Peyer's patch (tissue), 4 donors: ENCODE measurements around the gene JPH3. TPM values are rescaled to one million over a fixed set of nuclear protein-coding genes. Genes with fewer than 3 reads are reported as not detected.

Experiments
- DNase-seq, 3 donors: peaks; one replicate each; pipeline ENCODE4 v3.0.0-alpha.2; 2017 to 2019
- H3K27ac ChIP-seq, 4 donors: fragments of 200-600 bp; sonication (generic); one replicate each; pipeline ENCODE4 v1.5.1; 2016 to 2019
- H3K27me3 ChIP-seq, 2 donors: fragments of 200-600 bp; sonication (generic); one replicate each; pipeline ENCODE4 v1.5.1; 2019
- H3K36me3 ChIP-seq, 3 donors: fragments of 200-600 bp; sonication (generic); one replicate each; pipeline ENCODE4 v1.5.1; 2016 to 2019
- H3K4me1 ChIP-seq, 4 donors: fragments of 200-600 bp; sonication (generic); one replicate each; pipeline ENCODE4 v1.5.1; 2016 to 2019
- H3K4me3 ChIP-seq, 4 donors: fragments of 200-600 bp; sonication (generic); 1 replicate in 3 of 4; 2 replicates in 1 of 4; pipeline ENCODE4 v1.5.1; 2016 to 2019; ENCODE audit warnings: mild to moderate bottlenecking in 1 of 4
- H3K9me3 ChIP-seq, 4 donors: fragments of 200-600 bp; sonication (generic); one replicate each; pipeline ENCODE4 v1.5.1; 2016 to 2019; ENCODE audit warnings: mild to moderate bottlenecking in 1 of 4
- POLR2A ChIP-seq, 2 donors: fragments of 450-650 bp; IDR thresholded peaks; one replicate each; pipeline ENCODE4 v1.5.1; 2017; ENCODE audit warnings: antibody characterized with exemption in 2 of 2, mild to moderate bottlenecking in 2 of 2, moderate library complexity in 2 of 2
- total RNA-seq, 4 donors: library from RNA; depleted of rRNA; stranded (reverse); fragments of >200 nt; gene quantifications; one replicate each; pipeline ENCODE4 v1.1.0, GENCODE V29; 2016
- TF ChIP-seq, protein P1 (sequence below), 6 experiments: fragments of 450-650 bp in 4 of 6; fragments of 200-600 bp in 2 of 6; sonication (generic) in 1 of 6; IDR thresholded peaks; one replicate each; pipeline ENCODE4 v1.5.1; 2017 to 2019; ENCODE audit warnings: antibody characterized with exemption in 6 of 6, mild to moderate bottlenecking in 3 of 6, moderate library complexity in 1 of 6

Gene JPH3
- total RNA-seq, 4 donors from 2014 or later: 0.13 to 0.57 TPM; not detected in 2

DNA sequence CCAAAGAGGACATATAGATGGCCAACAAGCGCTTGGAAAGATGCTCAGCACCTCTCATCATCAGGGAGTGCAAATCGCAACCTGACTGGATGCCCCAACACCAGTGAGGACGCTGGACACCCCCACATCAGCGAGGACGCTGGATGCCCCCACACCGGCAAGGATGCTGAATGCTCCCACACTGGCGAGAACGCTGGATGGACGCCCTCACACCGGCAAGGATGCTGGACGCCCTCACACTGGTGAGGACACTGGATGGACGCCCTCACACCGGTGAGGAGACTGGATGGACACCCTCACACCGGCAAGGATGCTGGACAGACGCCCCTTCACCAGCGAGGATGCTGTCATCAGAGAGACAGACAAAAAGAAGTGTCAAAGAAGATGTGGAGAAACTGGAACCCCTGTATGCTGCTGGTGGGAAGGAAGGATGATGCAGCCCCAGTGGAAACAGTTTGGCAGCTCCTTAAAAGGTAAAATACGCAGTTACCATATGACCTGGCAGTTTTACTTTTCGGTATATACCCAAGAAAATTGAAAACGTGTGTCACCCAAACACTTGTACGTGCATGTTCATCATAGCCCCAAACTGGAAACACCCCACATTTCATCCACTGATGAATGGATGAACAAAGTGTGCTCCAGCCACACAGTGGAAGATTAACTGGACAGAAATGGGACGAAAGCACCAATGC, 10.1 kb upstream of the JPH3 start:
- Histone ChIP-seq H3K9me3 (no peaks in the 10 kb centered on the region), H3K4me1 (no peaks in the 10 kb centered on the region), H3K27ac (no peak overlapping the region), H3K36me3 (no peaks in the 10 kb centered on the region), H3K4me3 (no peak overlapping the region), H3K27me3 (no peaks in the 10 kb centered on the region)
- no peak for DNase-seq
- TF ChIP-seq POLR2A (IDR thresholded peaks at IDR 0.05): no peak
- TF ChIP-seq, protein P1, sequence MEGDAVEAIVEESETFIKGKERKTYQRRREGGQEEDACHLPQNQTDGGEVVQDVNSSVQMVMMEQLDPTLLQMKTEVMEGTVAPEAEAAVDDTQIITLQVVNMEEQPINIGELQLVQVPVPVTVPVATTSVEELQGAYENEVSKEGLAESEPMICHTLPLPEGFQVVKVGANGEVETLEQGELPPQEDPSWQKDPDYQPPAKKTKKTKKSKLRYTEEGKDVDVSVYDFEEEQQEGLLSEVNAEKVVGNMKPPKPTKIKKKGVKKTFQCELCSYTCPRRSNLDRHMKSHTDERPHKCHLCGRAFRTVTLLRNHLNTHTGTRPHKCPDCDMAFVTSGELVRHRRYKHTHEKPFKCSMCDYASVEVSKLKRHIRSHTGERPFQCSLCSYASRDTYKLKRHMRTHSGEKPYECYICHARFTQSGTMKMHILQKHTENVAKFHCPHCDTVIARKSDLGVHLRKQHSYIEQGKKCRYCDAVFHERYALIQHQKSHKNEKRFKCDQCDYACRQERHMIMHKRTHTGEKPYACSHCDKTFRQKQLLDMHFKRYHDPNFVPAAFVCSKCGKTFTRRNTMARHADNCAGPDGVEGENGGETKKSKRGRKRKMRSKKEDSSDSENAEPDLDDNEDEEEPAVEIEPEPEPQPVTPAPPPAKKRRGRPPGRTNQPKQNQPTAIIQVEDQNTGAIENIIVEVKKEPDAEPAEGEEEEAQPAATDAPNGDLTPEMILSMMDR (IDR thresholded peaks at IDR 0.05): no peak

DNA sequence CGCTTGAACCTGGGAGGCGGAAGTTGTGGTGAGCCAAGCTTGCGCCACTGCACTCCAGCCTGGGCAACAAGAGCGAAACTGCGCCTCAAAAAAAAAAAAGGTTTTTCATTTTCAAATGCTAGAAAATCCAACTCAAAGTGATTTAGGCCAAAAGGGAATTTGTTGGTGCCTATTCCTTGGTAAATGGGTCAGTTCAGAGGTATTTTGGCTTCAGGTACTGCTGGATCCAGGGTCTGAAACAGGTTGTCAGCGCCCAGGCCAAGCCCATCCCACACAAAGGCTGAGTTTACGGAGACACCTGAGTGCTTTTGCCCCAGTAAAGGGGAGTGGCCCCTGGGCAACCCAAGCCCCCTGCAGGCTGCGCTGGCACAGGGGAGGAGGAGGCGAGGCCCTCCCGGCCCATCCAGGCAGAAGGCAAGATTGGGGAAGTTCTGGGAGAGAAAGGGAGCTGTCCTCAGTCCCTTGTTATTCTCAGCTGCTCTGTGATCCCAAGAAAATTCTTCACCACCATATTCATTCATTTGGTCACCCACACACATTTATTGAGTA, 8.5 kb upstream of the JPH3 start:
- H3K36me3 ChIP-seq: no peaks in the 10 kb centered on the region
- no peaks in the 10 kb centered on the region for H3K9me3 ChIP-seq
- no peak overlapping the region for H3K4me3 ChIP-seq
- H3K27ac ChIP-seq: no peak overlapping the region
- no peak for DNase-seq
- TF ChIP-seq, protein P1 (IDR thresholded peaks at IDR 0.05): no peak
- no peak for TF ChIP-seq POLR2A (IDR thresholded peaks at IDR 0.05)
- no peaks in the 10 kb centered on the region for H3K4me1 ChIP-seq
- H3K27me3 ChIP-seq: no peaks in the 10 kb centered on the region

DNA sequence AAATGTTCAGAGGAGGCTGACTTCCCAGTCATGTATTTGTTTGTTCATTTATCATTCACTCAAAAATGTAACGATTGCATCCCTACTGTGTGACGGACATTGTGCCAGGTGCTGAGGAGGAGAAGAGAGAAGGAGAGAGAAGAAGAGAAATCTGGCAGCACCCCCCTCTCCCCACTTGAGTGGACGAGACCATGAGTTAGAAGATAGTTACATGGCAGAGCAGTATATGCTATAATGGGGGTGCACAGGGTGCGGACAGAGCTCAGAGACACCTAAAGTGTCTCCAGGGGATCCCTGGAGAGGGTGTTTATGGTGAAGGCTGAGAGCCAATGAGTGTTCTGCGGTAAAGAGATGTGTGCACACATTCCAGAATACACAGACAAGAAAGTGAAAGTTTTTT, 6.6 kb upstream of the JPH3 start:
- TF ChIP-seq, protein P1 (IDR thresholded peaks at IDR 0.05): no peak
- H3K9me3 ChIP-seq: peaks cover 0 to 5% (median 0%) of the 10 kb centered on the region in 4 donors
- no peak overlapping the region for H3K27ac ChIP-seq
- DNase-seq: no peak
- no peaks in the 10 kb centered on the region for H3K36me3 ChIP-seq
- H3K27me3 ChIP-seq: peaks cover 0 to 5% of the 10 kb centered on the region in 2 donors
- no peak overlapping the region for H3K4me3 ChIP-seq
- no peaks in the 10 kb centered on the region for H3K4me1 ChIP-seq

DNA sequence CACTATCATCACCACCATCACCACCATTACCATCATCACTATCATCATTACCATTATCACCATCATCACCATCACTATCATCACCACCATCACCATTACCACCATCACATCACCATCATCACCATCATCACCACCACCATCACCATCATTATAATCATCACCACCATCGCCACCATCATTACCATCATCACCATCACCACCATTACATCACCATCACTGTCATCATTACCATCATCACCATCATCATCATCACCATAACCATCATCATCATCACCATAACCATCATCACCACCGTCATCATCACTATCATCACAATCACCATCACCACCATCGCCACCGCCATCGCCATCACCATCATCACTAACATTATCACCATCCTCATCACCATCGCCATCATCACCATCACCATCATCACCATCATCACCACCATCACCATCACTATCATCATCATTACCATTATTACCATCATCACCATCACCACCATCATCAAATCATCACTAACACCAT, 4.9 kb upstream of the JPH3 start:
- TF ChIP-seq, protein P1 (IDR thresholded peaks at IDR 0.05): no peak
- no peak for TF ChIP-seq POLR2A (IDR thresholded peaks at IDR 0.05)
- no peaks in the 10 kb centered on the region for H3K4me1 ChIP-seq
- no peak for DNase-seq
- no peaks in the 10 kb centered on the region for H3K36me3 ChIP-seq
- no peak overlapping the region for H3K27ac ChIP-seq
- H3K27me3 ChIP-seq: peaks cover 0 to 11% of the 10 kb centered on the region in 2 donors
- peaks cover 0 to 5% (median 0%) of the 10 kb centered on the region in 4 donors for H3K9me3 ChIP-seq
- H3K4me3 ChIP-seq: no peak overlapping the region

DNA sequence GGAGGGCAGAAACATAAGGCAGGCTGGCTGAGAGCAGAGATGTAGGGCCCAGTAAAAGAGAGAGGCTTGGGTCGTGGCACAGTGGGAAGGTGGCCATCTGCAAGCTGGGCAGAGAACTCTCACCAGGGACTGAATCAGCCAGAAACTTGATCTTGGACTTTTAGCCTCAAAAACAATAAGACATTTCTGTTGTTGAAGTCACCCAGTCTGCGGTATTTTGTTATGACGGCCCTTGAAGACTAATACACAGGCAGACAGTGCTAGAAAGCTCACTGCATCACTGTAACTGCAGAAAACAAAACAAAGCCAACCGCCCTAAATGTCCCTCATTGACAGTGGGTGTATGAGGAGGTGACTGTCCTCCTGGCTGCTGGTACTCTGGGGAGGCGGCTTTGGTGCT, 3.9 kb upstream of the JPH3 start:
- Histone ChIP-seq H3K27ac (no peak overlapping the region), H3K4me1 (peaks cover 0 to 5% (median 0%) of the 10 kb centered on the region in 4 donors), H3K9me3 (peaks cover 0 to 7% (median 0%) of the 10 kb centered on the region in 4 donors), H3K4me3 (no peak overlapping the region), H3K36me3 (no peaks in the 10 kb centered on the region), H3K27me3 (peaks cover 0 to 18% of the 10 kb centered on the region in 2 donors)
- DNase-seq: no peak
- TF ChIP-seq, protein P1 (IDR thresholded peaks at IDR 0.05): no peak
- TF ChIP-seq POLR2A (IDR thresholded peaks at IDR 0.05): no peak
